Activated CD8-positive, alpha-beta memory T cell treated with anti-CD3 and anti-CD28 coated beads, Interleukin-2, amount 50 U/mL, for 48 hours (primary cell): ENCODE measurements around the gene LYZ.

Source experiments
- DNase-seq: peaks from one replicate; pipeline ENCODE4 v3.0.0-alpha.2; 2020

LYZ gene

DNA sequence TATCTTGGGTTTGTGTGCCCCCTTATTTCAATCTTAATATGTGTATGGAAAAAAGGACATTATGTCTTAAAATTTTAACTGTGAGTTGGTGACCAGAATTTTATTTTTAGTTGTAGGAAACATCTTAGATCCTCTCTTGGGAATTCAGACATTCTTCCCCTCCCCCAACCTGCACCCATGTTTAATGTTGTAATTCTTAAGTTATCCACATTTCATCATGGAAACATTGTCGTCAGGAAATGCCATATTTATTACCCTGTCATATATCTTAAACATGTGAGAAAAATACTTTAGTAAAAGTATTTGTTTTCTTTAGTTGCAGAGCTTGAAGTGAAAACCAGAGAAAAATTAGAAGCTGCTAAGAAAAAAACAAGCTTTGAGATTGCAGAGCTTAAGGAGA is 41.6 kb downstream of the LYZ start:
- no peak for DNase-seq

DNA sequence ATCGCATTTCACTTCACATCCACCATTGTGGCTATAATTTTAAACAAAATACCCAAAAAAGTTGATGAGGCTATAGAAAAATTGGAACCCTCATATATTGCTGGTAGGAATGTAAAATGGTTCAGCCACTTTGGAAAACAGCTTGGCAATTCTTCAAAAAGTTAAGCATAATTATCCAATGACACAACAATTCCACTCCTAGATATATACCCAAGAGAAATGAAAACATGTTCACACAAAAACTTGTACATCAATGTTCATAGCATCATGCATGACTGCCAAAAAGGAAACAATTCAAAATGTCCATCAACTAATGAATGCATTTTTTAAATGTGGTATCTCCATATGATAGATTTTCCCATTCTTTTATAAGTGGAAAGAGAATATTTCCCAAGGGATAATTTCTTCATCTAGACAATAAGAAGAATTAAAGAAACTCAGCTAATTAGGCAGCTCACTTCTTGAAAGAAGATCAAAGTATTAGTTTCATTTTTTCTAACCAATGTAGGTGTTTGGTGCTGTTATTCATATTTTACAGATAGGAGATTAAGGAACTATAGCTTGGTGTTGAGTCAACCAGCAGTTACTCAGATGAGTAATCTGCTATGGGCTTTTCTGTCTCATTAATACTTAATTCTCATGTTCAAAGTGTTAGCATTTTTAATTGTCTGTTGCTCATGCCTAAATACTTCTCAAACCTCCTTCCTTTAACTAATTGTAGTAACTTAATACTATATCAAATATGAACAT is 44.2 kb downstream of the LYZ start:
- DNase-seq, result no peak

DNA sequence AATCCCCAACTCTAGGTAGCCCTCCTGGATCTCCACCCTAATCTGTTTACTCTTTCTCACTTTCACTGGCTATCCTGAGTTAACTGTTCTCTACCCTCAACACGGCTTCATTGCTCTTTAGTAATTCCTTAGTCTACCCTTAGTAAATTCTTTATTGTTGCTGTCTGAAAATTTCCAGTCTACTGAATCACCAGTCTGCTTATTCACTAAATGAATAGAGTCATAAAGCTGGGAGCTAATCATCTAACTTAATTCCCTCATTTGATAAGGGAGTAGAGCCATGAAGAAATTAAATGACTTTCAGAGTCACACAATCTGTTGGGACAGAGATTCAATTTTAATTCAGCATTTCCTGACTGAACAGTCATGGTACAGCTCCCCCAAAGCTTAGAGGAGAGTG is 47.9 kb downstream of the LYZ start:
- no peak for DNase-seq

DNA sequence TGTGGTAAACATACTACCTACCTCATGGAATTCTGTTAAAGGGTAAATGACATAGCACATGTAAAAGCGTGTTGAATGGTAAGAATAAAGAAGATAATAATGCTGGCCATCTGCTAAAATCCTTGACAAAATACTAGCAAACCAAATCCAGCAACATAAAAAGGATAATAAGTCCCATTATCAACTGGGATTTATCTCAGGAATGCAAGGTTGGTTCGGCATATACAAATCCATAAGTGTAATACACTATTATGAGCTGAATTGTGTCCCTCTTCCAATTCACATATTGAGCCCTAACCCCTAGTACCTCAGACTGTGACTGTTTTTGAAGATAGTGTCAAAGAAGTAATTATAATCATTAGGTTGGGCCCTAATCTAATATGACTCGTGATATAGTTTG is 48.8 kb downstream of the LYZ start:
- no peak for DNase-seq

DNA sequence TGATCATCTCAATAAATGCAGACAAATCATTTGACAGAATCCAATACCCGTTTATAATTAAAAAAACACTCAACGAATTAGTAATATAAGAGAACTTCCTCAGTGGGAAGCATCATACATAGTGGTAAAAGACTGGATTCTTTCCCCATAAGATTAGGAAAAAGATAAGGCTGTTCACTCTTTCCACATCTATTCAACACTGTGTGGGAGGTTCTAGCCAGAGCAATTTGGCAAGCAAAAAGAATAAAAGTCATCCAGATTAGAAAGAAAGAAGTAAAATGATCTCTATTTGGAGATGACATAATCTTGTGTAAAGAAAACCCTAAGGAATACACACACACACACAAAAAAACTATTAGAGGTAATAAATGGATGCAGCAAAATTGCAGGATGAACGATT is 49.8 kb downstream of the LYZ start:
- no peak for DNase-seq

DNA sequence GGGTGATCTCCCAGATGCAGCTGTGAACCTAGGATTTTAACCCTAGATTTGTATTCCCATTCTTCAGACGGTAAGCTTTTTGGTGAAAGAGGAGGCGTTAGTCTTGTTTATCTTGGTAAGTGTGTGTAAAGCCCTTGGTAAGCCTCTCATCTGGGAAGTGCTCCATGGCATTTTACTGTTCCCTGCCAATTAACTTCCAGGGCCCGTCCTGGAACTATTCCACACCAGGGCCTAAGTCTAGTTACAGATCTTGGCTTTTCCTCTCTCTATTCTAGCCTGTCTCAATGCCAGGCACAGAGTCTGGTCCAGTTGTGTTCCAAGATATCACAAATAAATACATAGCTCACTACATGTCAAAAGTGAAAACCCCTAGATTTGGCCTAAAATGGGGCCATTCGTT is 53.8 kb downstream of the LYZ start:
- DNase-seq, result no peak
